Measurements from ENCODE around the gene IKZF1. TPM values are rescaled to one million over a fixed set of nuclear protein-coding genes. Genes with fewer than 3 reads are reported as not detected.

IKZF1 gene
- polyA plus RNA-seq, 1 experiment = not detected

- CTCF ChIA-PET = no interaction called here
- POLR2A ChIA-PET = no interaction called here
- TF ChIP-seq, protein P1, sequence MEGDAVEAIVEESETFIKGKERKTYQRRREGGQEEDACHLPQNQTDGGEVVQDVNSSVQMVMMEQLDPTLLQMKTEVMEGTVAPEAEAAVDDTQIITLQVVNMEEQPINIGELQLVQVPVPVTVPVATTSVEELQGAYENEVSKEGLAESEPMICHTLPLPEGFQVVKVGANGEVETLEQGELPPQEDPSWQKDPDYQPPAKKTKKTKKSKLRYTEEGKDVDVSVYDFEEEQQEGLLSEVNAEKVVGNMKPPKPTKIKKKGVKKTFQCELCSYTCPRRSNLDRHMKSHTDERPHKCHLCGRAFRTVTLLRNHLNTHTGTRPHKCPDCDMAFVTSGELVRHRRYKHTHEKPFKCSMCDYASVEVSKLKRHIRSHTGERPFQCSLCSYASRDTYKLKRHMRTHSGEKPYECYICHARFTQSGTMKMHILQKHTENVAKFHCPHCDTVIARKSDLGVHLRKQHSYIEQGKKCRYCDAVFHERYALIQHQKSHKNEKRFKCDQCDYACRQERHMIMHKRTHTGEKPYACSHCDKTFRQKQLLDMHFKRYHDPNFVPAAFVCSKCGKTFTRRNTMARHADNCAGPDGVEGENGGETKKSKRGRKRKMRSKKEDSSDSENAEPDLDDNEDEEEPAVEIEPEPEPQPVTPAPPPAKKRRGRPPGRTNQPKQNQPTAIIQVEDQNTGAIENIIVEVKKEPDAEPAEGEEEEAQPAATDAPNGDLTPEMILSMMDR (IDR thresholded peaks at IDR 0.05; ENCODE audit: insufficient read depth, low read depth, low read length) = no peak
- Histone ChIP-seq H3K4me3 (ENCODE audit: low read depth, low read length) (no peak overlapping the region), H3K27me3 (ENCODE audit: control insufficient read depth, insufficient read depth, low read length) (peaks cover 5% of the 10 kb centered on the region; the same call in 1 of the 2 replicates), H3K36me3 (ENCODE audit: control insufficient read depth, insufficient read depth, low read length) (no peaks in the 10 kb centered on the region)
- DNase-seq (ENCODE audit: low read depth) = no peak
These were observed 13.5 kb downstream of the IKZF1 start for GRCh38 chr7:50317697-50318669.

DNA sequence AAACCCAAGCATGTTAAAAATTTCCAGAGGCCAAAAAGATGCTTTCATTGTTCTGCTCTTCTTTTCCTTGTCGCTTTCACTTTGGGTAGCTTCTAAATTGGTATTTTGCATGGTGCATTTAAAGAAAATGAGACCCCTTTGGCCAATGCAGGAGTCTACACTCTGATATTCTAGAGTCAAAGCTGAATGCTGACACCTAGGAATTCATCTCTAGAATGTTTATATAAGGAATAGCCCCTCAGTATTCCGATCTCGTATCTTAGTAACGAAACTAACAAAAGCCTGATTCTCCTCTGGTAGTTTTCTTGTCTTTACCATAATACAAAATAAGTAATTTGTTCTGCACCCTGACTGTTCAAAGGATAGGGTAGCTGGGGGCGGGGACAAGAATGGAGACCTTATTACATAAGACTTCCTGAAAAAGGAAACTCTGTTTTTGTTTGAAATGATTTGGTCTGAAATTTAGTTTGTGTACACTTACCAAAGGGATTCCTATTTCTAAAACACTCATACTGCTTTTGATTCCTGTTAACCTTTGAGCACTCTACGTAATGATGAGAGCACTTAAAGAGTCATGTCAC, 17.1 kb downstream of the IKZF1 start:
- Histone ChIP-seq H3K27me3 (ENCODE audit: control insufficient read depth, insufficient read depth, low read length) (peaks cover under 1% of the 10 kb centered on the region; the same call in 1 of the 2 replicates), H3K36me3 (ENCODE audit: control insufficient read depth, insufficient read depth, low read length) (no peaks in the 10 kb centered on the region), H3K4me3 (ENCODE audit: low read depth, low read length) (no peak overlapping the region)
- TF ChIP-seq, protein P1 (IDR thresholded peaks at IDR 0.05; ENCODE audit: insufficient read depth, low read depth, low read length) = no peak
- POLR2A ChIA-PET = no interaction called here
- CTCF ChIA-PET = no interaction called here
- DNase-seq (ENCODE audit: low read depth) = no peak

- no peak overlapping the region for H3K4me3 ChIP-seq (ENCODE audit: low read depth, low read length)
- CTCF ChIA-PET = no interaction called here
- TF ChIP-seq, protein P1 (IDR thresholded peaks at IDR 0.05; ENCODE audit: insufficient read depth, low read depth, low read length) = no peak
- POLR2A ChIA-PET = no interaction called here
- no peaks in the 10 kb centered on the region for H3K27me3 ChIP-seq (ENCODE audit: control insufficient read depth, insufficient read depth, low read length)
- DNase-seq (ENCODE audit: low read depth) = no peak
- H3K36me3 ChIP-seq (ENCODE audit: control insufficient read depth, insufficient read depth, low read length) = no peaks in the 10 kb centered on the region
These were observed 19.6 kb downstream of the IKZF1 start for GRCh38 chr7:50324113-50324512.

GRCh38 chr7:50327443-50327842, 22.9 kb downstream of the IKZF1 start:
- TF ChIP-seq, protein P1 (IDR thresholded peaks at IDR 0.05; ENCODE audit: insufficient read depth, low read depth, low read length) = no peak
- DNase-seq (ENCODE audit: low read depth) = no peak
- POLR2A ChIA-PET = no interaction called here
- no peak overlapping the region for H3K4me3 ChIP-seq (ENCODE audit: low read depth, low read length)
- no peaks in the 10 kb centered on the region for H3K36me3 ChIP-seq (ENCODE audit: control insufficient read depth, insufficient read depth, low read length)
- H3K27me3 ChIP-seq (ENCODE audit: control insufficient read depth, insufficient read depth, low read length) = no peaks in the 10 kb centered on the region
- CTCF ChIA-PET = no interaction called here

DNA sequence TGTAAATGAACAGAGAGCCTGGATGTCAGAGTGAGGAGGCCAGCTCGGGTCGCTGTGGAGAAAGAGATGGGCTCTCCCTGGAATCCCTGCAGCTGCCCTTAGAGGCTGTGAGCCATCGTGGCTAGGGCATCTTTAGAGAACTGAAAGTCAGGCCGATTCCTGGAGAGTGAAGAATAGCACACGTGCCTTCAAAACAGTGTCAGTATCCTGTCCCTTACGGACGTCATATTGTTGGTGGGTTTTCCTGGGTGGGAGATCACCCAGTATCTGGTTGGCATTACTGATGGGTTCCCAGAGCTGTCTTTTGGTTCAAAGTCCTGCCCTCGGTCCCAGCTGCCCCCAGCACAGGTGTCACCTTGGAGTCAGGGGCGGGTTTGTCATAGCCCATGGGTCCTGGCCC, 25.3 kb downstream of the IKZF1 start:
- TF ChIP-seq, protein P1 (IDR thresholded peaks at IDR 0.05; ENCODE audit: insufficient read depth, low read depth, low read length) = no peak
- no peaks in the 10 kb centered on the region for H3K36me3 ChIP-seq (ENCODE audit: control insufficient read depth, insufficient read depth, low read length)
- no peak overlapping the region for H3K4me3 ChIP-seq (ENCODE audit: low read depth, low read length)
- H3K27me3 ChIP-seq (ENCODE audit: control insufficient read depth, insufficient read depth, low read length) = no peaks in the 10 kb centered on the region
- ChIA-PET CTCF (no interaction called here), POLR2A (no interaction called here)
- no peak for DNase-seq (ENCODE audit: low read depth)
